ENCODE data around the gene TMEM213.

GRCh38 chr7:138822867-138823535, 25.2 kb downstream of the TMEM213 start:
- TF ChIP-seq CTCF (conservative IDR thresholded peaks at IDR 0.05 in 1 of 2, IDR thresholded peaks at IDR 0.05 in 1 of 2; ENCODE audit: low read depth in 1 of 2, low read length in 2 of 2) (no peak), EZH2 (IDR thresholded peaks at IDR 0.05; ENCODE audit: low read length, missing control alignments) (no peak)
